Sigmoid colon (tissue), 4 donors: ENCODE results near the gene PDPK1.

ENCODE experiments used
- CTCF ChIP-seq, 4 experiments: fragments of 450-650 bp in 3 of 4; fragments of 200-600 bp in 1 of 4; IDR thresholded peaks; one replicate each; pipeline ENCODE4 v1.5.1; 2016 to 2019; ENCODE audit warnings: antibody characterized with exemption in 4 of 4, mild to moderate bottlenecking in 3 of 4, moderate library complexity in 2 of 4
- EP300 ChIP-seq, 4 donors: sonication (generic); formaldehyde crosslinking; IDR thresholded peaks; one replicate each; pipeline ENCODE4 v1.6.1; 2017; ENCODE audit warnings: antibody characterized with exemption in 4 of 4
- POLR2A ChIP-seq, 2 donors: fragments of 450-650 bp; IDR thresholded peaks; one replicate each; pipeline ENCODE4 v1.6.1; 2016; ENCODE audit warnings: antibody characterized with exemption in 2 of 2, mild to moderate bottlenecking in 2 of 2, moderate library complexity in 2 of 2

- TF ChIP-seq CTCF (IDR thresholded peaks at IDR 0.05), result no peak
- no peak for TF ChIP-seq EP300 (IDR thresholded peaks at IDR 0.05)
- no peak for TF ChIP-seq POLR2A (IDR thresholded peaks at IDR 0.05)
These were observed 55.0 kb downstream of the PDPK1 start for GRCh38 chr16:2592786-2593185.
